ENCODE results near the gene SNTG2. TPM values are rescaled to one million over a fixed set of nuclear protein-coding genes. Genes with fewer than 3 reads are reported as not detected.

Gene SNTG2
- total RNA-seq, 1 donor from 2014 or later = 1.9 TPM

- Mint-ChIP-seq H3K4me3 (ENCODE audit: unreplicated experiment) (no peak overlapping the region), H3K27me3 (ENCODE audit: low read depth, unreplicated experiment) (no peaks in the 10 kb centered on the region), H3K36me3 (ENCODE audit: low read depth, unreplicated experiment) (no peaks in the 10 kb centered on the region), H3K27ac (ENCODE audit: unreplicated experiment) (no peak overlapping the region), H3K9me3 (ENCODE audit: unreplicated experiment) (peaks cover 2% of the 10 kb centered on the region), H3K4me1 (ENCODE audit: low read depth, unreplicated experiment) (no peaks in the 10 kb centered on the region)
- Histone ChIP-seq H3K4me3 (ENCODE audit: insufficient read depth, low read depth, low read length) (no peak overlapping the region), H4K20me1 (ENCODE audit: insufficient read depth, low read length) (no peaks in the 10 kb centered on the region), H3K4me1 (ENCODE audit: insufficient read depth, low read length) (no peaks in the 10 kb centered on the region), H3K79me2 (ENCODE audit: insufficient read depth, low read length) (no peaks in the 10 kb centered on the region), H3K9me3 (ENCODE audit: insufficient read depth, low read depth, low read length) (no peaks in the 10 kb centered on the region), H2AFZ (ENCODE audit: low read depth, low read length) (no peak overlapping the region), H3K36me3 (ENCODE audit: insufficient read depth, low read length) (no peaks in the 10 kb centered on the region), H3K27me3 (ENCODE audit: insufficient read depth, low read length) (no peaks in the 10 kb centered on the region), H3K9ac (ENCODE audit: low read length) (no peak overlapping the region), H3K4me2 (ENCODE audit: low read length) (no peak overlapping the region), H3K27ac (ENCODE audit: low read depth, low read length) (no peak overlapping the region)
- no peak for DNase-seq (ENCODE audit: low read depth)
- TF ChIP-seq EZH2 (IDR thresholded peaks at IDR 0.05; ENCODE audit: insufficient read depth, low read length) = no peak
- no peak for TF ChIP-seq CTCF (IDR thresholded peaks at IDR 0.05; ENCODE audit: insufficient read depth, low read depth, low read length)
- no peak for FAIRE-seq
Observed at GRCh38 chr2:1024981-1025380, 74.3 kb downstream of the SNTG2 start.

GRCh38 chr2:1026141-1026540, 75.5 kb downstream of the SNTG2 start:
- Histone ChIP-seq H3K27me3 (ENCODE audit: insufficient read depth, low read length) (no peaks in the 10 kb centered on the region), H3K4me1 (ENCODE audit: insufficient read depth, low read length) (no peaks in the 10 kb centered on the region), H3K9me3 (ENCODE audit: insufficient read depth, low read depth, low read length) (no peaks in the 10 kb centered on the region), H3K36me3 (ENCODE audit: insufficient read depth, low read length) (no peaks in the 10 kb centered on the region), H4K20me1 (ENCODE audit: insufficient read depth, low read length) (no peaks in the 10 kb centered on the region), H3K9ac (ENCODE audit: low read length) (no peak overlapping the region), H3K79me2 (ENCODE audit: insufficient read depth, low read length) (no peaks in the 10 kb centered on the region), H2AFZ (ENCODE audit: low read depth, low read length) (no peak overlapping the region), H3K4me2 (ENCODE audit: low read length) (no peak overlapping the region), H3K4me3 (ENCODE audit: insufficient read depth, low read depth, low read length) (no peak overlapping the region), H3K27ac (ENCODE audit: low read depth, low read length) (no peak overlapping the region)
- FAIRE-seq (no peak), DNase-seq (ENCODE audit: low read depth) (no peak)
- Mint-ChIP-seq H3K9me3 (ENCODE audit: unreplicated experiment) (peaks cover 2% of the 10 kb centered on the region), H3K27me3 (ENCODE audit: low read depth, unreplicated experiment) (no peaks in the 10 kb centered on the region), H3K4me3 (ENCODE audit: unreplicated experiment) (no peak overlapping the region), H3K4me1 (ENCODE audit: low read depth, unreplicated experiment) (no peaks in the 10 kb centered on the region), H3K27ac (ENCODE audit: unreplicated experiment) (no peak overlapping the region), H3K36me3 (ENCODE audit: low read depth, unreplicated experiment) (no peaks in the 10 kb centered on the region)
- TF ChIP-seq CTCF (IDR thresholded peaks at IDR 0.05; ENCODE audit: insufficient read depth, low read depth, low read length) = no peak
- no peak for TF ChIP-seq EZH2 (IDR thresholded peaks at IDR 0.05; ENCODE audit: insufficient read depth, low read length)

- no peaks in the 10 kb centered on the region for H3K4me1 ChIP-seq (ENCODE audit: insufficient read depth, low read length)
- H3K27me3 ChIP-seq (ENCODE audit: insufficient read depth, low read length) = no peaks in the 10 kb centered on the region
- no peaks in the 10 kb centered on the region for H3K9me3 ChIP-seq (ENCODE audit: insufficient read depth, low read depth, low read length)
- H3K27ac Mint-ChIP-seq (ENCODE audit: unreplicated experiment) = no peak overlapping the region
- H3K4me2 ChIP-seq (ENCODE audit: low read length) = no peak overlapping the region
- DNase-seq (ENCODE audit: low read depth) = no peak
- no peak overlapping the region for H2AFZ ChIP-seq (ENCODE audit: low read depth, low read length)
- no peaks in the 10 kb centered on the region for H3K36me3 ChIP-seq (ENCODE audit: insufficient read depth, low read length)
- H3K27ac ChIP-seq (ENCODE audit: low read depth, low read length) = no peak overlapping the region
- no peaks in the 10 kb centered on the region for H3K36me3 Mint-ChIP-seq (ENCODE audit: low read depth, unreplicated experiment)
- H3K9ac ChIP-seq (ENCODE audit: low read length) = no peak overlapping the region
- TF ChIP-seq CTCF (IDR thresholded peaks at IDR 0.05; ENCODE audit: insufficient read depth, low read depth, low read length) (no peak), EZH2 (IDR thresholded peaks at IDR 0.05; ENCODE audit: insufficient read depth, low read length) (no peak)
- H3K4me3 Mint-ChIP-seq (ENCODE audit: unreplicated experiment) = no peak overlapping the region
- H4K20me1 ChIP-seq (ENCODE audit: insufficient read depth, low read length) = no peaks in the 10 kb centered on the region
- H3K79me2 ChIP-seq (ENCODE audit: insufficient read depth, low read length) = no peaks in the 10 kb centered on the region
- H3K9me3 Mint-ChIP-seq (ENCODE audit: unreplicated experiment) = peaks cover 2% of the 10 kb centered on the region
- H3K27me3 Mint-ChIP-seq (ENCODE audit: low read depth, unreplicated experiment) = no peaks in the 10 kb centered on the region
- FAIRE-seq = no peak
- H3K4me3 ChIP-seq (ENCODE audit: insufficient read depth, low read depth, low read length) = no peak overlapping the region
- H3K4me1 Mint-ChIP-seq (ENCODE audit: low read depth, unreplicated experiment) = no peaks in the 10 kb centered on the region
Observed at GRCh38 chr2:1028831-1029230, 78.2 kb downstream of the SNTG2 start.
